ENCODE measurements around the gene ALDH1L1. TPM values are rescaled to one million over a fixed set of nuclear protein-coding genes. Genes with fewer than 3 reads are reported as not detected.

The ALDH1L1 gene
- total RNA-seq, 1 donor, result not detected

GRCh38 chr3:126152901-126153694 is 27.3 kb downstream of the ALDH1L1 start:
- no peaks in the 10 kb centered on the region for H3K27me3 ChIP-seq (ENCODE audit: insufficient read depth, low read length)
- no peaks in the 10 kb centered on the region for H3K9me3 ChIP-seq (ENCODE audit: low read depth, low read length)
- no peaks in the 10 kb centered on the region for H3K4me1 ChIP-seq (ENCODE audit: insufficient read depth, low read length)
- H3K4me3 ChIP-seq (ENCODE audit: low read length), result no peak overlapping the region

- Histone ChIP-seq H3K9me3 (ENCODE audit: low read depth, low read length) (no peaks in the 10 kb centered on the region), H3K4me3 (ENCODE audit: low read length) (no peak overlapping the region), H3K4me1 (ENCODE audit: insufficient read depth, low read length) (no peaks in the 10 kb centered on the region), H3K27me3 (ENCODE audit: insufficient read depth, low read length) (no peaks in the 10 kb centered on the region)
Measured at GRCh38 chr3:126152458-126152857, 27.9 kb downstream of the ALDH1L1 start.

GRCh38 chr3:126151562-126152302 is 28.7 kb downstream of the ALDH1L1 start:
- Histone ChIP-seq H3K4me1 (ENCODE audit: insufficient read depth, low read length) (no peaks in the 10 kb centered on the region), H3K4me3 (ENCODE audit: low read length) (no peak overlapping the region), H3K9me3 (ENCODE audit: low read depth, low read length) (no peaks in the 10 kb centered on the region), H3K27me3 (ENCODE audit: insufficient read depth, low read length) (no peaks in the 10 kb centered on the region)

- Histone ChIP-seq H3K27me3 (ENCODE audit: insufficient read depth, low read length) (no peaks in the 10 kb centered on the region), H3K4me3 (ENCODE audit: low read length) (no peak overlapping the region), H3K4me1 (ENCODE audit: insufficient read depth, low read length) (no peaks in the 10 kb centered on the region)
Measured at GRCh38 chr3:126149960-126150515, 30.3 kb downstream of the ALDH1L1 start.

GRCh38 chr3:126149256-126149902 is 31.0 kb downstream of the ALDH1L1 start:
- Histone ChIP-seq H3K4me3 (ENCODE audit: low read length) (no peak overlapping the region), H3K27me3 (ENCODE audit: insufficient read depth, low read length) (no peaks in the 10 kb centered on the region), H3K4me1 (ENCODE audit: insufficient read depth, low read length) (no peaks in the 10 kb centered on the region), H3K9me3 (ENCODE audit: low read depth, low read length) (no peaks in the 10 kb centered on the region)

More at GRCh38 chr3:126149960-126150515, 30.3 kb downstream of the ALDH1L1 start:
- no peaks in the 10 kb centered on the region for H3K9me3 ChIP-seq (ENCODE audit: low read depth, low read length)

DNA sequence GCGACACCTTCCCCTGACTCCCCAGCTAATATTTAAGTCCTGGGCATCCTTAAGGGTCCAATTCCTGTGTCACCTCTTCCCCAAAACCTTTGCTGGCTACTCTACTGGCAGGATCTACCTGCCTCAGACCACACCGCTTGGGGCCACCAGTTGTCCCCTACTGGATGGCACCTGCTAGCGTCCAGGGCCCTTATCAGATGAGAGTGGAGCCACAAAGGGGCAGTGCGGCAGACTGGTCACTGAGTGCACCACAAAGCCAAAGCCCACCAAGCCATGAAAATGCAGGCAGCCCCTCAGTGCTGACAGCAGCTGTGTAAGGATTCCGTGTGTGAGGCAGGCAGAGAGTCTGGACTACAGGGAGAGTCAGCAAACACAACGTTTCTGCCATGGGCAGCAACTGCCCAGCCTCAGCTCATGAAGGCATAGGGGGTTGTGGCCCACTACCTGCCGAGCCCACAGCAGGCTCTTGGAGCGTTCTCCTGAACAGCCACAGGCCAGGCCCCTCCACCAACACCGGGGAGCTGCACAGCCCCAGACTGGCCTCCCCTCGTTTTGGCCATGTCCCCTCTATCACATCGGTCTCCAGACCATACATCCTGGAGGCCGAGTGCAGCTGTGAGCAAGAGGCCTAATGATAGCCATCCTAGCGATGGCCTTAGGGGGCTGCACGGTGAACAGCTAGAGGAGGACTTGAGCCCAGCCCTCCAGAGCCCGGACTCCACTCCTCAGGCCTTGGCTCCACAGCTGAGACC is 32.3 kb downstream of the ALDH1L1 start:
- Histone ChIP-seq H3K27me3 (ENCODE audit: insufficient read depth, low read length) (no peaks in the 10 kb centered on the region), H3K4me1 (ENCODE audit: insufficient read depth, low read length) (no peaks in the 10 kb centered on the region), H3K9me3 (ENCODE audit: low read depth, low read length) (no peaks in the 10 kb centered on the region)

GRCh38 chr3:126147147-126147931 is 33.0 kb downstream of the ALDH1L1 start:
- no peaks in the 10 kb centered on the region for H3K4me1 ChIP-seq (ENCODE audit: insufficient read depth, low read length)
- no peak overlapping the region for H3K4me3 ChIP-seq (ENCODE audit: low read length)
- H3K9me3 ChIP-seq (ENCODE audit: low read depth, low read length), result no peaks in the 10 kb centered on the region
- peaks cover 6% of the 10 kb centered on the region for H3K27me3 ChIP-seq (ENCODE audit: insufficient read depth, low read length)

More for the DNA sequence above, 32.3 kb downstream of the ALDH1L1 start:
- H3K4me3 ChIP-seq (ENCODE audit: low read length), result no peak overlapping the region

DNA sequence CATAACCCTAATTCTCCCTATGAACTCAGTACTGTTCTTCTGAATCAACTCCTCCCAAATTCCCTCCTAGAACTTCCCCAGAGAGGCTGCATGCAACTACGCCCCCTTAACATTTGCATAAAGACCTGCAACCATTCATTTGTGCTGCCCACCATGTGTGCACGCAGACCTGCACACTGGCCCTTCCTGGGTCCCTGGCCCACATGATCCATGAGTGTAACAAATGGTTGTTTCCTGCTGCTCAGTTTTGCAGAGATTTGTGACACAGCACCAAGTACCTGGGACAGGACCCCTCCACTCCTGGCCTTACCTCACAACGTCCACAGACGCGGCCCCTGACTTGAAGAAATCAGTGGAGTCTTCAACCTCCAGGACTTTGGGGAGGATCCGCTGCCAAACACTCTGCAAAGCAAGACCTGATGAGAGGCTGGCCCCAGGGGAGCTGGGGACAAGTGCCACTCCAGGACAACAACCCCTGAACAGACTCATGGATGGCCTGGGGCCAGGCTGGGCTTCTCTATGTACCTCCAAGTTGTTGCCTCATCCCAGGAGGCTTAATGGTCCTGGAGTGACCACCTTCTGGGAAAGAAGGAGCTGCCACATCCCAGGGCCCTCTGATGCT is 33.8 kb downstream of the ALDH1L1 start:
- H3K4me3 ChIP-seq (ENCODE audit: low read length), result no peak overlapping the region
- H3K4me1 ChIP-seq (ENCODE audit: insufficient read depth, low read length), result no peaks in the 10 kb centered on the region
- peaks cover 11% of the 10 kb centered on the region for H3K27me3 ChIP-seq (ENCODE audit: insufficient read depth, low read length)
- H3K9me3 ChIP-seq (ENCODE audit: low read depth, low read length), result no peaks in the 10 kb centered on the region

DNA sequence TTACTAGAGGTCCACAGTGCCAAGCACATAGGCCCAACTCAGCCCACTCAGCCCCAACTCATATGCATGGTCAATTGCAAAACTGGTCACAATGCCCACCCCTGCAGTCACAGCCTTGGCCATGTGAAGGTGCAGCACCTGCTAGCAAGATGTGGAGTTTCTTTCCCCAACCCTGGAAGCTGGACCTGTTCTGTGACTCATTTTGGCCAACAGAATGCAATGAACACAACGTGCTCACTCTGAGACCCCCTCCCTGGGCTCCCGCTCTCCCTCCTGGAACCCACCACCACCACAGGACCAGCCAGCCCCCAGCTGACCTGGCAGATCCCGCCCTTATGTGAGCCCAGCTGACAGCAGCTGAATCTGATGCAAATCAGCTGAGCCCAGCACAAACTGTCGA is 34.4 kb downstream of the ALDH1L1 start:
- no peaks in the 10 kb centered on the region for H3K4me1 ChIP-seq (ENCODE audit: insufficient read depth, low read length)
- H3K9me3 ChIP-seq (ENCODE audit: low read depth, low read length), result no peaks in the 10 kb centered on the region
- H3K27me3 ChIP-seq (ENCODE audit: insufficient read depth, low read length), result peaks cover 16% of the 10 kb centered on the region
- H3K4me3 ChIP-seq (ENCODE audit: low read length), result no peak overlapping the region

DNA sequence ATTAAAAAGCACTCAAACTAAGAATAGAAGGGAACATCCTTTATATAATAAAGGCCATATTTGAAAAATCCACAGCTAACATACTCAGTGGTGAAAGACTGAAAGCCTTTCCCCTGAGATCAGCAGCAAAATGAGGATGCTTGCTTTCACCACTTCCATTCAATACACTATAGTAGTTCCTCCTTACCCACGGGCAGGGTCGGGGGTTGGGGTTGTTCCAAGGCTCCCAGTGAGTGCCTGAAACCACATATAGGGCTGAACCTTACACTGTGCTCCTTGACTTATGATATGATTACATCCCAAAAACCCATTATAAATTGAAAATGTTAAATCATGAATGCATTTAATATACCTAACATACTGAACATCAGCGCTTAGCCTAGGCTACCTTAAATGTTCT is 37.7 kb downstream of the ALDH1L1 start:
- no peaks in the 10 kb centered on the region for H3K4me1 ChIP-seq (ENCODE audit: insufficient read depth, low read length)
- peaks cover 33% of the 10 kb centered on the region for H3K27me3 ChIP-seq (ENCODE audit: insufficient read depth, low read length)
- H3K4me3 ChIP-seq (ENCODE audit: low read length), result no peak overlapping the region
- H3K9me3 ChIP-seq (ENCODE audit: low read depth, low read length), result no peaks in the 10 kb centered on the region

GRCh38 chr3:126137490-126138130 is 42.8 kb downstream of the ALDH1L1 start:
- Histone ChIP-seq H3K9me3 (ENCODE audit: low read depth, low read length) (no peaks in the 10 kb centered on the region), H3K4me3 (ENCODE audit: low read length) (no peak overlapping the region), H3K27me3 (ENCODE audit: insufficient read depth, low read length) (peaks cover 30% of the 10 kb centered on the region), H3K4me1 (ENCODE audit: insufficient read depth, low read length) (no peaks in the 10 kb centered on the region)

- Histone ChIP-seq H3K4me3 (ENCODE audit: low read length) (no peak overlapping the region), H3K9me3 (ENCODE audit: low read depth, low read length) (no peaks in the 10 kb centered on the region), H3K4me1 (ENCODE audit: insufficient read depth, low read length) (no peaks in the 10 kb centered on the region), H3K27me3 (ENCODE audit: insufficient read depth, low read length) (peaks cover 22% of the 10 kb centered on the region)
Measured at GRCh38 chr3:126136428-126137220, 43.8 kb downstream of the ALDH1L1 start.
